GM19035 (cell line): ENCODE data around the gene MRPS23.
A peak's percentile ranks its signal among the peaks of the same experiment; 100 is the strongest.

ENCODE experiments used
- ATAC-seq: cut with Tn5 transposase; IDR thresholded peaks from one replicate; pipeline ENCODE4 v1.9.1; 2021; ENCODE audit not compliant: unreplicated experiment

Gene MRPS23

DNA sequence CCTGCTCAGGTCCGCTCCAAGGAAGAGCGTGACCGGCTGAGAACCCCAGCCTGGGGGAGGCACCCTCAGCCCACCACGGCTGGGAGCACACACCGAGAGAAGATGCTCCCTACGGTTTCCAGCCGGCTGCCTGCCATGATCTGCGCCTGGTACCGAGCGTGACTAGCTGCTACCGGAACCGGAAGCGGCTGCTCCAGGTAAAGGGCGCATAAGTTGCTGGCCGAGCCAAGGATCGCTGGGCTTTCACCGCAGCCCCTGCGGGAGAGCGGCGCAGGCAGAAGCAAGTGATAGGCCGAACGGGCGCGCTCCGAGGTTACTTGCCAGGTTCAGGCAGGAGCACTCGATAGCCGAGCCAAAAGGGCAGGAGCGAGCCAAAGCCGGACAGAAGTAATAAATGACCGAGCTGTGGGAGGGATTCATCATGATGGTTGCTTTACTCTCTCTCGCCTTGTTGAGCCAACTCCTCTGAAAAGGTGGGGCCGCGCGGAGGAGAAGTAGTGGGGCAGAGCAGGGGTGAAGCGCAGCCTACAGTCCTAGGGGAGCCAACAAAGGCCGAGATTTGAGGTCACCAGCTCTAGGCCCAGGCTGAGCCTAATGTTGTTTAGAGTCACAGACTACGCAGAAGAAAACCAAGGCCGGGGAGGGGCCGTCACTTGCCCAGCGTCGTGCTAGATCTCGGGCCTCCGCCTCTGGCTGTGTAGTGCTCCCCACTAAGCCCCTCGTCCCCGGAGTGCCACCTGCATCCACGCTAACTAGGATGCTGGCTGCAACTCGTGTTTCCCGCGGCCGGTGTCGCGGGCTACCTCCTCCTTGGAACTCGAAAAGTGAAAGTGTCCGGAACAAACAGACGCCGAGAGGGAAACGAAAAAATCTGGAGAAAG lies at the start of gene MRPS23:
TSS of gene MRPS23 (minus strand) at position 171 of the 881 bp plus-strand sequence. CDS start at position 137, 34 bp downstream.
- ATAC-seq = peak; percentile 98

DNA sequence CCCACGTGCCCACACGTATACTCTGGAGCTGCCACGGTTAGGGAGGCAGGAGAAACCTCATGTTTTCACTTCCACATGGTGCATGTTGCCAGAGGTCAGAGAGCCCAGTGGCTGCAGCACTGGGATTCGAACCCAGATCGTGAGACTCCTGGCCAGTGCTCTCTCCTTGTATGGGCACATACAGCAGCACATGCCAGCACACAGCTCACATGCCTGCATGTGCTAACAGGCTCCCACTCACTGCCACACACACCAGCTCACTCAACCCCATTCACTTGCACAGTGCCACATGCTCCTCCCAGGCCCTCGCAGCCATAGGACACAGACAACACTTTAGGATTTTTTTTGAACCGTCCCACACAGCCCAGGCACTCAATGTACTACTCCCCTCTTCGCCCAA lies 49.5 kb upstream of the MRPS23 start:
- ATAC-seq = no peak

DNA sequence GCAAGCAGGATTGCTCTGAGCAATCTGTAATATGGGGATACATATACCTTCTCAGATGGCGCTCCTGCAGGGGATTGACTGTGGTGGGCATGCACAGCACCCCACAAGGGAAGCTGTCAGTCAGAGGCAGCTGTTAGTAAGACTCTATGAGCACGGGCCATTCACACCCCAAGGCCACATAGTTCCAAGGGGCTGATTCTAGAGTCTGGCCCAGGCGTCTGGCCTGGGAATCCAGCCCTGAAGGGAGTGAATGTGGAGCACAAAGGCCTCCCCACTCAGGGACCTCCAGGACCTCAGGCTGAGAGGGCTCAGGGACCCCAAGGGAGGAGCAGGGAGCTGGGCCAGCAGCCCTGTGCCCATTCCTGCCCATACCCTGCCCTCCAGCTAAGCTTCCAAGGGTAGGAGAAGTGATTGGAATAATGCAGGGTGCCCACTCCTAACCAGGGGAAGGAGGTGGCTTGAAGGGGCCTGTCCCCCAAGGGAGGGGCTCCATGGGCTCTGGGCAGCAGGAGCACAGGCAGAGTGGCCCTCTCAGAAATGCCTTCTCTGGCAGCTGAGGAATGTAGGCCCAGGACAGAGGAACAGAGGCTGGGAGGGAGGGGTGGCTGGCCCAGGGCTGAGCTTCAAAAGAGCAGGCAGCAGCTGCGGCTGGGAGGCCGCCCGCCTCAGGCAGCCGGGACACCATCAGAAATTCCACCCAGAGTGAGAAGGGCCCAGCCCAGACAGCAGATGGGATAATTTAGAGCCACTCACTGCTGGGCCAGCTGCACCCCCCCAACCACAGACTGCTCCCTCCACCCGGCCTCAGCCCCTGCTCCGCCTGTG lies 48.9 kb upstream of the MRPS23 start:
- ATAC-seq = no peak

DNA sequence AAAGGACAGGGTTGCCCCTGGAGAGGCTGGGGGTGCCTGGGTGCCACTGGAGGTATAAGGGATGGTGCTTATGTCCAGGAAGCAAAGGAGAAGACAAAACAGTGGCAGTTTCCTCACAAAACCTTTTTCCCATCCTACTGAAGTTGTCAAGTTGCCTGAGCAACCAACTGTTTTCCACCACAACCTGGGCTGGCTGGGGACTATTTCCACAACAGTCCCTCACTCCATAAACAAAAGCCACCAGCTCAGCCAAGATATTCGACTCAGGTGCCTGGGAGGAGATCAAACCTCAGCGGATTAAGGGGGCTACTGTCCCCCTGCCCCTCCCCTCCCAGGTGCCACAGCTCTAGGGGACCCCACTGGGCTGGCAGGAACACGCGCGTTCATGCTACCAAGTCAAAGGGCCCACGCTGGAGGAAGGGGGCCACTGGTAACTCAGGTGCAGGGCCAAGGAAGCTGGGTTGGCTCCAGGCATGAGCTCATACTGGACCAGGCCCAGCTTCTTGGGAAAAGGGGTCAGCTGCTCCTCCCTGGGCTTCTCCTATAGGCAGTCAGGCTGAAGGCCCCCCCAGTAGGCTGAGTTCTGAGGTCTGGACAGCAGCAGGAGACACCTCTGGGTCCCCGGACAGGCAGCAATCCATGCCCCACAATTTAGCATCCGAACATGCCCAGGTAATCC lies 45.7 kb upstream of the MRPS23 start:
- no peak for ATAC-seq

DNA sequence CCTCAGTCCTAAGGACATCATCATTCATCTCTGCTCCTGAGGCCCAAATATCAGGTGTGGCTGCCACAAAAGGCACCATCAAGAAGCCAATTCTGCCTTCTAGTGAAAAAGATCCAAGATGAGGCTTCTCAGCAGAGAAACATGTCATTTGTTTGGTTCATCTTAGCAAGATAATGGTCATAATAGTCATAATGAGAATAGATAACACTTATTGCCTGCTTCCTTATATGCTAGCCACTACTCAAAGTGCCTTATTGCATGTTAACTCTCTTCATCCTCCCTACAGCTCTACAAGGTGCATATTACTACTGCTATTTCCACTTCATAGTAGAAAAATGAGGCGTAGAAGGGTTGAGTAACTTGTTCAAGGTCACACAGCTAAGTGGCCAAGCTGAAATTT lies 45.0 kb upstream of the MRPS23 start:
- no peak for ATAC-seq

DNA sequence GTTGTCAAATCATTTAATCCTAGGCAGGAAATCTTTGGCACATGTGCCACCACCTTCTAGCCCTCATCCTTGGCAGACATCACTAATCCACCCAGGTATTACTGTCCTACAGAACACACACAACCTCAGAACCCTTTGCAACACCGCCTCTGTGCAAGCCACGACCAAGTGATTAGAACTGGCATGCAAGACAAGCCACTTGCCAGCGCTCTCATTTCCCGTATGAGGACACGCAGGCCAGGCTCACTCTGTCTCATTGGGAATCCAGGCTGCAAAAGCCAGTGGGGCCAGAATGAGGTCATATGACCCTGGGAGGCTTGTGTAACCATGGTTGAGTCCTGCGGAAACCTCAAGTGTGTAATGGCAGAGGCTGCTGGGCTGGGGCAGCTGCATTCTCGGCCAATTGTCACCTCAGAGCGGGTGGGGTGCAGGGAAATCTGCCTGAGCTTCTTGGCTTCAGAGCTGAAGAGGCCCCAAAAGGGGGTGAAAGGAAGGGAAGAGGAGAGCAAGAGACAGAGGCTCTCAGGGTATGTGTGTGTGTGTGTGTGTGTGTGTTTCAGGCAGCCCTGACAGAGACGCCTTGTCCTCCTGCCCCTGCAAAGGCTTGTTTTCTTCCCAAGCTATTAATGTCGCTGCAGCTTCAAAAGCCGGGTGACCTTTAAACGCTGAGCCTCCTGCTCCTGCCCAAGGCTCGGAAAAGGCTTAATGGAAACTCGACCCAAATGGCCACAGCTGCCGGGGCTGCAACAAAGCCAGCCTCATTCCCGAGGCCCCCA lies 43.2 kb upstream of the MRPS23 start:
- ATAC-seq = no peak

DNA sequence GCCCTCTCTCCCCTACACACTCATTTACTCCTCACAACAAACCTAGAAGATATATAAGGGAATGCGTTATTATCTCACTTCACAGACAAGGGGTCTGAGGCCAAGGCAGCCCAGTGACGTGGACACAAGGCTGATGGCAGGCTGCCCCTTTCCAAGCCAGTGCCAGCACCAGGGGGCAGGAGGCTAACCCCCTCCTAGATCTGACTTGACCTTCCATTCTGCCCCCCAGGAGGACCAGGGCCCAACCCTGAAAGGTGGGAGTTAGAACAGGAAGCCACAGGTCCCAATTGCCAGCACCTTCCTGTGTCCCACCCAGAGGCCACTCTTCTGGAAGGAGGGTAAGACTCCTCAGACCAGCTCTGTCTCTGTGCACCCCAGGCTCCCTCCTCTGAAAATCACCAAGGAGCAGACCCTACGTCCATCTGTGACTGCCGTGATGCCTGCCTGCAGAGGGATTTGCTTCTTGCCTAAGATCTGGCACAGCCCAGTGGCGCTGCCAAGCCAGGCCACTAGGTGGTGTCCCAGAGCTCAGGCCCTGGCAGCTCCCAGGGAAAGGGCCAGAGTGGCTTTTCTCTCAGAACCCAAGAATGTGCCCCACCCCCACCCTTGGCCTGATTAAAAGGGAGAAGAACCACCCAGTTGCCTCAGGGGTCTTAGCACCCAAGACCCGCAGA lies 42.4 kb upstream of the MRPS23 start:
- no peak for ATAC-seq

DNA sequence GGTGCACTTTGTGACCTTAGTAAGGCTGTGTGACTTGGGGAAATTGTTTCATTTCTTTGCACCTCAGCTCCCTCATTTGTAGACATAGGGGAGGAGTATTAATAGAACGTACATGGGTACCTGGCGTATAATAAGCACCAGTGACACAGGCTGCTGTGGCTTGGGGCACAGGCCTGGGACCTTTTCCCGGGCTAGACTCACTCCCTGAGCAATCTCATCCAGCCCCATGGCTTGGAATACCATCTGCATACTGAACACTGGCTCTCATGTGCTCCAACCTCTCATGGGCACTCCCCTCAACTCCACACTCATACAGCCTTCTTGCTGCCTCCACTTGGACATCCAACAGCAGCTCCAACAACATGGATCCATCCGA lies 41.0 kb upstream of the MRPS23 start:
- ATAC-seq = no peak

DNA sequence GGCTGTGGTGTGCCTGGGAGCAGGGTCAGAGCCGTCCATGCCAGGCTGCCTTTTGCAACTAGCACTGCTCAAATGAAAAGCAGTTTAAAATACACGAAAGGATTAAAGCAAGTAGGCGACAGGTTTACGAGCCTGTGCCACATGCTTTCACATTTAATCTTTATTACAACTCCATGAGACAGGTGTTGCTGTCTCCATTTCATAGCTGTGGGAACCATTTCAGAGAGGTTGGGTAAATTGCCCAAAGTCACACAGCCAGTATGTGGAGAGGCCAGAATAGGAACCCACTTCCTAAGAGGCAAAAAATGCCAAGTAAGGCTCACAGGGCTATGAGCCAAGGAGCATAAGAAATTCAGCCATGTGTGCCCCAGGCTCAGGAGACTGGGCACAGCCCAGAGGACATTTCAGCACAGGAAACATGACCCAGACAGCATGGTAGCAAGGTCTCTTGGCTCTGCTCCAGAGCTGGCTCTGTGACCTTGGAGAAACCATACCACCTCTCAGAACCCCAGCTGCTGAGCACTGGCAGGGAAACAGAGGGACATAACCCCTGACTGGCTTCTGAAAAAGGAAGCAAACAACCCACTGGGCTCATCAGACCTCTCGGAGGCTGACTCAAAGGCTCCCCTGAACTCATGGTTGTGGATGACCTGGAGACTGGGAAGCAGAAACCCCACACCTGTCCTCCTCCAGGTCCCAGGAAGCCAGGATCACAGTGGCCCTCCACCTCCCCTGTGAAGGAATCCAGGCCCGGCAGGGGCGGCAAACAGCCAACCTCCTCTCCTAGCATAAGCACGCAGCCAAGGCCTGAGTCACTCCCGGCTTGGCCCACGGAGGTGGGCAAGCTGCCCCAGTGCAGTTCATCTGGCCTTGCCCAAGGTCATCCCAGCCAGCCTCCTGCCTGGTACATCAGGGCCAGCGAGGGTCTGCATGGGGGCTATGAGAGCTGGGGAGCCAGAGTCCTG lies 40.3 kb upstream of the MRPS23 start:
- no peak for ATAC-seq

DNA sequence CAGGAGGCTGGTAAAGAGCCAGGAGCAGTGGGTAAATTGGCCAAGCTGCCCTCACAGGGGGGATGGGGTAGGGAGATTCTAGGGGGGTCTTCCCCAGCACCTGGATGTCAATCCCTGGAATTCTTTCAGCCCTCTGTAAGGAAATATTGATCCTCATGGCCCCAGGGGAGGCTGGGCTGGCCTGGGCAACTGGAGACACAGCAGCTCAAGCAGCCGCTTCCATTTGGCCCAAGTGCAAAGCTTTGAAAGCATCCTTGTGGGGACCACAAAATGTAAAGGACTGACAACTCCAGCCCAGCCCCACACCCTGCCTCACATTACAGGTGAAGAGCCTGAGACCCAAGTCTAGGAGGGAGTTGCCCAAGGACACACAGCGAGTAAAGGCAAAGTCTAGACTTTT lies 39.4 kb upstream of the MRPS23 start:
- ATAC-seq = no peak

DNA sequence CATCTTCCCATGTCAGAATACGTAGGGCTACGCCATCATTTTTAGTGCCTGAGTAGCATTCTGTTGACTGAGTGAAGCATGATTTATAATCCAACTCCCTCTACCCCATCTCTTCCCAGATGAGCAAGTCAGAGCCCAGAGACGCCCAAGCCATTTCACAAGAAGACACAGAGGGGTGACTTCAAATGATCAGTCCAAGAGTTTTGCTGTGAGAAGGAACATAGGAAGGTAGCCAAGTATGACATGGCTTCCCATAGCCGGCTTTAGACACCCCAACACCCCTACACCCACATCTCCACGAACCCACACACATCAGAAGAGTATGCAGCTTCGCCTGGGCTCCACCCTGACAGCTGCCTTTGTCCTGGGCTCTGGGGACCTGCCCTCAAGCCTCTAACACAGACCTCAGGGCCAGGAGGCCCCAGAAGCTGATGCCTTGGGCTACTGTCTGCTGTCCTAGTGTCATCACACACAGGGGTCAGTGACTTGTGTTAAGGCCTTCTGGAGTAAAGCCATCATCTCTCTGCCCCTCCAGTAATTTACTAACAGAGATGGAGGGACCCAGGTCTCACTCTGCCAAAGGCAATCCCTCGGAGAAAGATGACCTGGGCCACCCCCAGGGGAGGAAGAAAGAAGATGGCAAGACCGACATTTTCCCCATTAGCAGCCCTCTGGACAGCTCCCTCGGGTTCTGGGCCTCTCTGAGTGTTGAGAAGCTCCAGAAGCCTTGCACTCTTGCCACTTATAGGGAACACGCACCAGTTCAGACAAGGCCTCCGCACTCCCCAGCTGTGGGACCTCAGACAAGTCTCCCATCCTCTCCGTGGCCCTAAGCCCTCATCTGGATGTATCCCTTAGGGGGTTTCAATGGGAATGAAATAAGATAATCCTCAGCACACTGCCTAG lies 38.7 kb upstream of the MRPS23 start:
- ATAC-seq = no peak

DNA sequence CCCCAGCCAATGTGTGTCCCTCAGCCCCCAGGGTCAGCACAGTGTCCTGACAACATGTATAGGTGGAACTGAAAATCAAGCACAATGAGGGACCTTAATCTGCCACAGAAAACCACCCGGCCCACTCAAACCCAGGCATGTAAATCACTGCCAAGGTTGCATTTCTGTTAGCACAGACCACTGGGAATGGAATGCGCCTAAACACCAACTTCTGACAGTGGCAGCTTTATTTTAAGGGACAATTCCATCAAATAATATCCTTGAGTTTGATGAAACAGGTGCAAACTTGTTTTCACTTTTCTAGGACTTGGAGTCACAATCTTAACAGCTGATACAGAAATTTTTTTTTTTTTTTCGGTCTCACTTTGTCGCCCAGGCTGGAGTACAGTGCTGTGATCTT lies 37.3 kb upstream of the MRPS23 start:
- no peak for ATAC-seq

DNA sequence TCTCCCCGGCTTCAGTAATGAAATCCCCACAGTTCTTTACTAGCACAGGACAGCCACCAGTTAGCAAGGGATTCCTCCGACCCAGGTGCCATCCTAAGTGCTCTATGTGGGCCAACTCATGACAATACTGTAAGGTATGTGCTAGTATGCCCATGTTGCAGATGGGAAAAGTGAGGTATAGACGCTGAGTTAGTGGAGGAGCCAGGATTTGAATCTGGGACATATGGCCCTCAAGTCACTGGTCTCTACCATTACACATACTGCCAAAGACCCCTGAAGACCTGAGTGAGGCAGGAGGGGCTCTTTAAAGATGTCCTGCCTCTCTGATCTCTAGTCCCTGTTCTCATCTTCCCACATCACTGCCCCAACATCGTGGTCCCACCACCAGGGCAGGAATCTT lies 36.2 kb upstream of the MRPS23 start:
- no peak for ATAC-seq

DNA sequence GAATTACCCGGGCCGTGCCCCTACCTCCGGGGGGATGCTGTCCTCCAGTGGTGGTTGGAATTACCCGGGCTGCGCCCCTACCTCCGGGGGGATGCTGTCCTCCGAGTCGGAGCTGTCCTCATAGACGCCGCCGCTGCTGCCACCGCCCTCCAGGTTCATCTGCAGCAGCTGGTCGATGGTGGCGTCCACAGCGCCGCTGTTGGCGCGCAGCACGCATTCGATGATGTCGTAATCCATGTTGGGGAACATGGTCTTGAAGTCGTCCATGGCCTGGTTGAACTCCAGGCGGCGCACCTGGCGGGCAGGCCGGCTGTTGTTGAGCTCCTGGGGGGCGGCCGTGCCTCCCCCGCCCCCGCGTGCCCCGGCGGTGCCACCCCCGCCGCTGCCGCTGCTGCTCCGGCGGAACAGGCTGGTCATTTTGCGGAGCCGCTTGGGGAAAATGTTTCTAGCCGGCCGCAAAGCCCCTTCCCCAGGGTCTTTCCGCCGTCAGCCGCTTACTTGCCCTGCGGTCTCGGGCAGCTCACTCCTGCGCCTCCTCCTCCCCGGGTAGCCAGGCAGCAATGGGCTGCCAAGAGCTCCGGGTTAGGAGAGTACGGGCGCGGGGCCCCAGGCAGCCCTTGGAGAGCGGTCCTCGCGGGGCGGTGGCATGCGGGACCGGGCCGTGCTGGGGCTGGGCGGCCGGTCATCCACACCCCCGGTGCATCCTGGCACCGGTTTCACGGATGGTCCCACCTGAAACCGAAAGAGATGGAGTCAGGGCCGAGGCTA lies 35.5 kb upstream of the MRPS23 start:
- ATAC-seq = no peak

DNA sequence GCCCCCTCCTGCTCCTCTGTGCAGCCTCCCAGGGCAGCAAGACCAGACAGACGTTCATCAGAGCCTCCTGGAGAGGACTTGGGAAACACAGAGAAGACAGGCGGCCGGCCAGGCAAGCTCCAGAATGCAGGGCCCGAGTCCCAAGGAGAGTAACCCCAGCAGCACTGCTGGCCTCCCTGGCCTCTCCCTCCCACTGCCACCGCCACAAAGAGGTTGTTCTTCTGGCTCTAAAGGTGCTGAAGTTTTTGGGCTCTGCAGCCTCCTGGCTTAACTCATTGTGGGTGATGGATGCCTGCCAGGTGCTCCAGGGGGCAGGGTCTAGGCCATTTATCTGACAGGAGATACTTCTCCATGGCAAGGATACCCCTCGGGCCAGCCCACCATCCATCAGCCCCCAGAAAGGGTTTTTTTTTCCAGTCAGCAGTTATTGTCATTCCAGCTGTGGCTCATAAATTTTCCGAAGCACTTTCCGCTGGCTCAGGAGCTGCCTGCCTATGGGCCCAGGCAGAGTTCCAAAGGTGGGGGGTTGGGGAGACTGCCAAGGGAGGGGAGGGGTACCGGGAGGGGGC lies 32.0 kb upstream of the MRPS23 start:
- no peak for ATAC-seq

DNA sequence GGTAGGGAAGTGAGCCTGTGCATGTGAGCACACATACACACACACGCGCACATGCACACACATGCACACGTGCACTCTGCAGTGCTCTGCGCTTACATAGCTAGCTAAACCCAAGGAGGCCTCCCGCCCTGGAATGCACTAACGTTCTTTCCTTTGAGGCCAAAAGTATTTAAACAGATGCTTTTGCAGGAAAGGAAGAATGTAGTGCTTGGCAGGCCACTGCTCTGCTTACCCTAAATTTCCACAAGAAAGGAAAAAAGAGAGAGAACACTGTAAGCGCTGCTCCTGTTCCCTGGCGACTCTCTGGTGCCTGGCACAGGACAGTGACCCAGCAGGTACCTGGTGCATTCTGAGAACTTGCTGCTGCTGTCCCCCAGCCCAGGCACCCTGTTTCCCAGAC lies 31.3 kb upstream of the MRPS23 start:
- no peak for ATAC-seq

DNA sequence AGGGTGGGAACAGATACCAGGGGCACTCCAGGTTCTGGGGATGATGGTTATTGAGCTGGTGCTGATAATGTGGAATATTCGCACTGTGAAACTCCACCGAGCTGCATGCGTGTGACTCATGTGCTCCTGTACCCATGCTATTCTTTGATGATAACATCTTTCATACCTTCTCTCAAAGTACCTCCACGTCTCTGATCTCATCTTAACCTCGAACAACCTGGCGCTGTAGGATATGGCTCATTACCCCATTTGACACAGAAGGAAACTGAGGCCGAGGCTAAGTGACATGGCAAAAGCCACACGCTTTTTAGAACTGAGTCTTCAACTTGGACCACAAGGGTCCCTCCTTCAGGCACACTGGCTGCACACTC lies 30.2 kb upstream of the MRPS23 start:
- ATAC-seq = no peak
